HG03558 (cell line): ENCODE measurements around the gene CYP17A1.
"Not testable (repeated sequence)": the region's sequence is repeated elsewhere in the genome, so short reads cannot be mapped to it uniquely, and the experiment has no call there.

Experiments used
- ATAC-seq: cut with Tn5 transposase; IDR thresholded peaks from one replicate; pipeline ENCODE4 v1.9.1; 2021; ENCODE audit warnings: moderate number of reproducible peaks; ENCODE audit not compliant: unreplicated experiment; ENCODE audit errors: extremely low read depth

Gene CYP17A1

DNA sequence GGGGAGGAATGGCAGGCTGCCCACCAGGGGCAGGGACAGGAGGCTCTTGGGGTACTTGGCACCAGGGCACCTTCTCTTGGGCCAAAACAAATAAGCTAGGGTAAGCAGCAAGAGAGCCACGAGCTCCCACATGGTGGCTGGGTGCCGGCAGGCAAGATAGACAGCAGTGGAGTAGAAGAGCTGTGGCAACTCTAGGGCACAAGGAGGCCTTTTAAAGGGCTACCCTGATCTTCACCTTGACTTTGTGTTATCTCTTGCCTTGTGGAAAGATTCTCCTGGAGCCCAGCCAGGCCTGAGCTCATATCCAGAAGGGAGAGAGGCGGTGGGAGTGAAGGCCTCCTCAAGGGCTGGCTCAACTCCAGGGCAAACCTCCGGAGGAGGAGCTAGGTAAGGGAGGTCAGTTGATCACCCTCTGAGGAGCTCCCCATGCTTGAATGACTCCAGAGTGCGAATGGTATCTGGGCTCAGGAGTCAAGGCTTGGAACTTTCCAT, at the start of gene CYP17A1:
Gene CYP17A1, minus strand, starts transcription at position 184 of the 492 bp plus-strand sequence. Its CDS starts 52 bp downstream, at position 132.
- ATAC-seq = no peak

DNA sequence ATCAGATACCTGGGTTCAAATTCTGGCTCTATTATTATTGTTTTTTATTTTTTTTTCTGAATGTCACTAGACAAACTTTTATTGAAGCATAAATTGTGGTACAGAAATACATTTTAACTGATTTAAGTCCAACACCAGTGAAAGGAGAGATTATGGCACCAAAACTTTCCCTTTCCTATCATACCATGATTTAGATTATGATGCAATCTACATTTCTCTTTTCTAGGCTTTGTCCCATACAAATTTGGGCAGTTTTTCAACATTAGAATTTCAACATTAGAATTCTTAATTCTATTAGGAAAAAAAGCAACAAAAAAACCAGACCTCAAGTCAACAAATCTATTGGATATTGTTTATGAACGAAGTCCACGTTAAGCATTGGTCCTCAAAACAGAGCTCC, 43.0 kb upstream of the CYP17A1 start:
- ATAC-seq = no peak

GRCh38 chr10:102878629-102879028, 41.4 kb upstream of the CYP17A1 start:
- ATAC-seq = no peak

- ATAC-seq = no peak
Measured at GRCh38 chr10:102876747-102877153, 39.5 kb upstream of the CYP17A1 start.

DNA sequence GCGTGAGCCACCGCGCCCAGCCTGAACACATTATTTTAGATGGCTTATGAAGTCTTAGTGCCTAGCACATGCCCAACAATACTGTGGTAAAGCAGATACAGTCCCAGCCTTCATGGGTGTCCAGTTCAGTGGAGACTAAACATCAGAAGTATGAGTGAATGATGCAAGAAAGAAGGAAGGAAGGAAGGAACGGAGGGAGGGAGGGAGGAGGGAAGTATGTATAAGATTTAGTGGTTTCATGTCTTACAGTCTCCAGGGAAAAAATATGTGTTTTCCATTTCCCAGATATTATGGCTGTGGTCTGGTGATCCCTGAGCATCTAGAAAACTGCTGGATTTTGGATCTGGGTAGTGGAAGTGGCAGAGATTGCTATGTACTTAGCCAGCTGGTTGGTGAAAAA, 35.0 kb upstream of the CYP17A1 start:
- ATAC-seq = no peak

GRCh38 chr10:102870221-102870620, 33.0 kb upstream of the CYP17A1 start:
- ATAC-seq = no peak

DNA sequence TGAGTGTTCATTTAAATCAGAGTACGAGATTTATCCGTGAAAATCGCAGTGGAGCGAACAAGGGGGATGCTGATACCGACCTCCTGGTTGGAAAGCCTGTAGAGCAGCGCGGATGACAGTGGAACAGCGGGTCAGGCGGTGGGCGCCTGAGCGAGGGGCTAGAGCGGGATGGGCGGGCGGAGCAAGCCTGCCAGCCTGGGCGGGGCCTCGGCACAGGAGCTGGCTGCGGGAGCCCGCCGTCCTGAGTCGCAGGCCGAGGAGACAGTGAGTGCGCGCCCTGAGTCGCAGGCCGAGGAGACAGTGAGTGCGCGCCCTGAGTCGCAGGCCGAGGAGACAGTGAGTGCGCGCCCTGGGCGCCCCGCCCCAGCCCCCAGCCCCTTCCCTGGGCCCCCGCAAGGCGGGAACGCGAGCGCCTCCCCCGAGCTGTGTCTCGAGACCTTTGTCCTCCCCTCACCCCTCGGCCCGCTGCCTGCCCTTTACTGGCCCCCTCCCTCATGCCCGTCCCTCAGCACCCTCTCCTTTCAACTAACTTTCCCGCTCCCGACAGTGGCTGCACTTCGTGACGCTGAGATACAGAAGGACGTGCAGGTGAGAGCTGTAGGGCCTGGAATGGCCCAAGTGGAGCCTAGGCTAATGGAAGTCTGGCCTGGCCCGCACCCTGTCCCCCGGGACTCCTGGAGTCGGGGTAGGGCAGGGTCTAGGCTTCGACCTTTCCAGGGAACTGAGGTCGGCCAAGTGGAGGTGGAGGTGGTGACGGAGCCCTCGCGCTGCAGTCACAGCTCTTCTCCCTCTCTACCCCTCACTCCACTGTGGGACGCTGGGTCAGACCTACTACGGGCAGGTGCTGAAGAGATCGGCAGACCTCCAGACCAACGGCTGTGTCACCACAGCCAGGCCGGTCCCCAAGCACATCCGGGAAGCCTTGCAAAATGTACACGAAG, 32.3 kb upstream of the CYP17A1 start, which contains the start of gene AS3MT:
Gene AS3MT, plus strand, starts transcription at position 213 of the 941 bp plus-strand sequence. Its CDS starts 123 bp downstream, at position 336.
- ATAC-seq = no peak

GRCh38 chr10:102868911-102869257, 31.7 kb upstream of the CYP17A1 start:
- no peak for ATAC-seq

- no peak for ATAC-seq
Measured at GRCh38 chr10:102865620-102866019, 28.4 kb upstream of the CYP17A1 start.

DNA sequence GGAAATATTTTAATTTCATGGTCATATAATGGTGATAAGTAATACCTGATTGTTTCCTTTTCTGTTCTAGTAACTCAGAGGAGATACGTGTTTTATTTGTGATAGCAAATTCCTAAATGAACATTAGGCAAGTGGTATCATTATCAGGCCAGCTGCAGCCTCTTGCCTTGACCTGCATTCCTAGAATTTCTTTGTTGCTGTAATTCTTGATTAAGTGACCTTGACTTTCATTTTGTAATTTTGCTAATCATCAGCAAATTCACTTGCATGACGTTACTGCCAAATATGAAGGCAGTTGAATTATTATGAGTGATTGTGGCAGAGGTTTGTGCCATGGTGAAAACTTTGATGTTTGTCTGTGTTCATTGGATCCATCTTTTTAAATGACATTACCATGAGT, 26.4 kb upstream of the CYP17A1 start:
- no peak for ATAC-seq

DNA sequence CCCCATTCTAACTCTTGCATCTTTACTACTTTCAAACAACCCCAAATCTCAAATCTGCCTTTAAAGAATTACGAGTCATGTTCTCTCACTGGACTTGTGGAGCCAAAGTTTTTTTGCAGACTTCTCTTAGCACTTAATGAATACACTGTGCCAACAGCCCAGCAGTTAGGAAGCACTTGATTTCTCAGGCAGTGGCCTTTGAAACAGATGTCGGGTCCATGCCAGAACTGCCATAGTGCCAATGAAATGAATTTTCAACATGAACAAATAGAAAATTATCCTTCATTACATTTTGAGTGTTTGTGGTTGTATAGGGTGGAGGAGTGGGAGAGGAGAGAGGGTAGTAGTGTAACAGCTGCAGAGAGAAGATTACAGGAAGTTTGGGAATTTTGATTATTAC, 22.7 kb upstream of the CYP17A1 start:
- ATAC-seq = no peak

DNA sequence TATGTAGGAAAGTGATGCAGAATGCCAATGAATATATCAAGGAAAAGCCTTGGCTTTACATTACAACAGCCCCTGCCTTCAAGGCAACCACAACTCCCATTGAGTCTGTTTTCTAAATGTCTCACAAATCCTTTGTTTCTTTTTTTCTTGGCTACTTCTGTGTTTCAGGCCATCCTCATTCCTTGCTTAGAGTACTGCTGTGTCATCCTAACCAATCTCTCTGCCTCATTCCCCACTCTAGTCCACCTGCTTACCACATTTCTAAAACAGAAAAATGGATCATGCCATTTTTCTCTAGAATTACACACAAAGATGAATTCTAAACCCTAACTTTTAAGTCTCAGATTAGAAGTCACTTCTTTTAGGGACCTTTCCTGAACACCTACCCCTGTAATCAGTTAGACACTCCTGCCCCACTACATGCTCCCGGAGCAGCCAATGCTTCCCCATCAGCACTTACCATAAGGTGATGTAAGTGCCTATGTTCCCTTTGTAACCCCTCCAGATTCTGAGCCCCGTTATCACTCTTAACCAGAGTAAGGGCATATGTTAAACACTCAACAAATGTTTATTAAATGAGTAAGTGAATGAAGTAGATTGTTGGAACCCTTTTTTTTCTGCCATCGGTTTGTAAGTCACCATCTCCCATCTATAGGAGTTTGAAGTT, 19.7 kb upstream of the CYP17A1 start:
- no peak for ATAC-seq

- not testable (repeated sequence) for ATAC-seq
Measured at GRCh38 chr10:102855731-102856436, 18.7 kb upstream of the CYP17A1 start.

DNA sequence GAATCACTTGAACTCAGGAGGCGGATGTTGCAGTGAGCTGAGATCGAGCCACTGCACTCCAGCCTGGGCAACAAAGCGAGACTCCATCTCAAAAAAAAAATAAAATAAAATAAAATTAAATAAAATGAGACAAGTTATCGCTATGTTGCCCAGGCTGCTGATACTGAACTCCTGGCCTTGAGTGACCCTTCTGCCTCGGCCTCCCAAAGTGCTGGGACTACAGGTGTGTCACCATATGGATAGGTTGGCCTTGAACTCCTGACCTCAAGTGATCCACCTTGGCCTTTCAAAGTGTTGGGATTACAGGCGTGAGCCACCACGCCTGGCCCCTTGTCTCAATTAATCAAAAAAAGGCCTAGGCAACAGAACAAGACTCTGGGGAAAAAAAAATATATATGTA, 16.0 kb upstream of the CYP17A1 start:
- not testable (repeated sequence) for ATAC-seq

- no peak for ATAC-seq
Measured at GRCh38 chr10:102850025-102850518, 12.9 kb upstream of the CYP17A1 start.

DNA sequence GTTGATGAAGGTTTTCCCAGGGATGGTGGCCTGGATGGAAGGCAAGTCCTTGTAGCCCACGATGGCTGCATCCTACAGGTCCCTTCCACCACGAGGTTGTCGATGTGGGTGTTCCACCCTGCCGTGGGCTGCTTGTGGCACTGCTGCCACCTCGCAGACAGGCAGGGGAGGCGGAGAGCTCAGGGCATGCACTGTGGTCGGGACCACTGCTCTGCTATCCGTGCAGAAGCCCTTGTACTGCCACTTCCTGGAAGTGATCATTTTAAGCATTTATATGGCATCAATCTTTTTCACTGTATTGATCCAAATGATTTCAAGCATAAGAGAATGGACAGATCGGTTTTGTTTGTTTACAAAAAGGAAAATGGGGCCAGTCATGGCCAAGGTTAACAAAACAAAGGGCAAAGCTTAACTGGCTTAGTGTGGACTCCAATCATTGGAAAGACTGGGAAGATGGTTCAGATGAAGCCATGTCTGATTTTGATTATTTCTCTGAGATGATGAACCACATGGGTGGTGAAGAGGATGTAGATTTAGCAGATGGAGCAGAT, 8.2 kb upstream of the CYP17A1 start:
- ATAC-seq = no peak

GRCh38 chr10:102844190-102844776, 7.1 kb upstream of the CYP17A1 start:
- not testable (repeated sequence) for ATAC-seq

DNA sequence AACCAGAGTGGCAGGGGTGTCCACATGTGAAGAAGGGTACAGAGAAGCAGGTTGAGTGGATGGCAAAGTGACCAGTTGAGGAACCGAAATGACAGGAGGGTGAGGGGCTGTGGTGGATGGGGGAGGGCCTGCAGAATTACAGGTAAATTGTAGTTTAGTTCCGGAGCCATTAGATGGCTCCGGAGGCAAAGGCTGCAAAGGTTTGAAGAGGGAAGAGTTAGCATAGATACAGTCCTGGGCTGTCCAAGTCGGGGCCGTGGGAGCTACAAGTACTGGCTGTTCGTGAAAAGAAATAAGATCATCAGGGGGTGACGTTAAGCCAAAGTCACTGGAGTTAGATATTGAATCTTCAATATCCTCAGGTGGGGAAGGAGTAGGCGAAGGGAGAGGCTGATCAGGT, 5.9 kb upstream of the CYP17A1 start:
- not testable (repeated sequence) for ATAC-seq

GRCh38 chr10:102841827-102842345, 4.7 kb upstream of the CYP17A1 start:
- no peak for ATAC-seq
